MCF 10A (cell line): ENCODE measurements around the gene ZMYND8. TPM values are rescaled to one million over a fixed set of nuclear protein-coding genes. Genes with fewer than 3 reads are reported as not detected.

Experiments used
- BruUV-seq: library from RNA; stranded (reverse); fragments of 400-500 nt; replicated peaks from 2 replicates; lab custom pipeline; 2021; lab: Mats Ljungman, UMichigan
- CTCF ChIA-PET: fragments of 300-600 bp; sonication (Branson Sonifier 250); formaldehyde crosslinking; extraction: SDS; loops from one replicate; lab custom pipeline; 2021; ENCODE audit warnings: antibody characterized with exemption, inconsistent platforms; lab: Yijun Ruan, JAX
- POLR2A ChIA-PET: fragments of 300-600, 350-650 bp; sonication (Branson Sonifier 250); formaldehyde crosslinking; extraction: SDS; loops from one replicate; lab custom pipeline; 2020; ENCODE audit warnings: antibody characterized with exemption, inconsistent platforms; lab: Yijun Ruan, JAX
- DNase-seq: peaks from one replicate; pipeline ENCODE4 v3.0.0-alpha.2; 2018; ENCODE audit not compliant: unreplicated experiment
- H3K27ac Mint-ChIP-seq: one replicate; pipeline ENCODE4 v1.8.0; 2022; ENCODE audit warnings: mild to moderate bottlenecking, low read depth, mixed read lengths; ENCODE audit not compliant: unreplicated experiment
- H3K27me3 Mint-ChIP-seq: one replicate; pipeline ENCODE4 v1.8.0; 2022; ENCODE audit warnings: mixed read lengths; ENCODE audit not compliant: insufficient read depth, unreplicated experiment
- H3K36me3 Mint-ChIP-seq: one replicate; pipeline ENCODE4 v1.8.0; 2022; ENCODE audit warnings: mild to moderate bottlenecking, moderate library complexity, mixed read lengths; ENCODE audit not compliant: insufficient read depth, unreplicated experiment
- H3K4me1 Mint-ChIP-seq: one replicate; pipeline ENCODE4 v1.8.0; 2022; ENCODE audit warnings: mixed read lengths; ENCODE audit not compliant: insufficient read depth, unreplicated experiment
- H3K4me3 Mint-ChIP-seq: one replicate; pipeline ENCODE4 v1.8.0; 2022; ENCODE audit warnings: mild to moderate bottlenecking, moderate library complexity, mixed read lengths; ENCODE audit not compliant: unreplicated experiment
- H3K9me3 Mint-ChIP-seq: one replicate; pipeline ENCODE4 v1.8.0; 2022; ENCODE audit warnings: mixed read lengths; ENCODE audit not compliant: unreplicated experiment
- intact Hi-C: fragments of 100-400 bp; cut with micrococcal nuclease; formaldehyde crosslinking; loops from 2 replicates; pipeline ENCODE4 v1.14.1; 2022
- total RNA-seq: library from RNA; stranded (reverse); gene quantifications from 2 replicates; pipeline ENCODE4 v1.2.3, GENCODE V29; 2022
- TF ChIP-seq, protein P1 (sequence below): fragments of 200-600 bp; IDR thresholded peaks from one replicate; pipeline ENCODE4 v1.8.0; 2022; ENCODE audit warnings: antibody characterized with exemption, mild to moderate bottlenecking; ENCODE audit not compliant: unreplicated experiment

ZMYND8 gene
- total RNA-seq, 1 experiment from 2014 or later: 127 TPM

DNA sequence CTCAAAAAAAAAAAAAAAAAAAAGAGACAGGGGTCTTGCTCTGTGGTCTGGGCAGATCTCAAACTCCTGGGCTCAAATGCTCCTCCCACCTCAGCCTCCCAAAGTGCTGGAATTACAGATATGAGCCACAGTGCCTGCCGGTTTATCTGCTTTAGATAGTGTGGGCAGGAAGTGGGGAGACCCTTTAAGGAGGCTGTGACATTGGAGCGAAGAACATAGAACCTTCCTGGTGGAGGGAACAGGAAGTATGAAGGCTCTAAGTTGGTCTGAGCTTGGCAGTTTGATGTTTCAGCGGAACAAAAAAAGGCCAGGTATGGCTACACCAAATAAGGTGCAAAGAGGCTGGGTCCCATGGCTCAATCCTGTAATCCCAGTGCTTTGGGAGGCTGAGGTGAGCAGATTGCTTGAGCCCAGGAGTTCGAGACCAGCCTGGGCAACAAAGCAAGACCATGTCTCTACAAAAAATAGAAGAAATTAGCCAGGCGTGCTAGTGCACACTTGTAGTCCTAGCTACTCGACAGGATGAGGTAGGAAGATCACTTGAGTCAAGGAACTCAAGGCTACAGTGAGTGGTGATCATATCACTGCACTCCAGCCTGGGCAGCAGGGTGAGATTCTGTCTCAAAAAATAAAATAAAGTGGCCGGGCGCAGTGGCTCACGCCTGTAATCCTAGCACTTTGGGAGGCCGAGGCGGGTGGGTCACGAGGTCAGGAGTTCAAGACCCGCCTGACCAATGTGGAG is 8.7 kb upstream of the ZMYND8 start:
- Mint-ChIP-seq H3K4me3 (no peak overlapping the region), H3K36me3 (no peaks in the 10 kb centered on the region), H3K27me3 (no peaks in the 10 kb centered on the region), H3K4me1 (peaks cover 24% of the 10 kb centered on the region), H3K9me3 (no peaks in the 10 kb centered on the region), H3K27ac (no peak overlapping the region)
- intact Hi-C loops: no loop called here
- no peak for DNase-seq
- no TSS peak for BruUV-seq
- CTCF ChIA-PET: interaction anchor here (1.0 to 3.6 kb wide), 2 partner anchors 19 to 92 kb away, joined by 7 to 16 read pairs; no protein-coding TSS in a partner anchor
- TF ChIP-seq, protein P1, sequence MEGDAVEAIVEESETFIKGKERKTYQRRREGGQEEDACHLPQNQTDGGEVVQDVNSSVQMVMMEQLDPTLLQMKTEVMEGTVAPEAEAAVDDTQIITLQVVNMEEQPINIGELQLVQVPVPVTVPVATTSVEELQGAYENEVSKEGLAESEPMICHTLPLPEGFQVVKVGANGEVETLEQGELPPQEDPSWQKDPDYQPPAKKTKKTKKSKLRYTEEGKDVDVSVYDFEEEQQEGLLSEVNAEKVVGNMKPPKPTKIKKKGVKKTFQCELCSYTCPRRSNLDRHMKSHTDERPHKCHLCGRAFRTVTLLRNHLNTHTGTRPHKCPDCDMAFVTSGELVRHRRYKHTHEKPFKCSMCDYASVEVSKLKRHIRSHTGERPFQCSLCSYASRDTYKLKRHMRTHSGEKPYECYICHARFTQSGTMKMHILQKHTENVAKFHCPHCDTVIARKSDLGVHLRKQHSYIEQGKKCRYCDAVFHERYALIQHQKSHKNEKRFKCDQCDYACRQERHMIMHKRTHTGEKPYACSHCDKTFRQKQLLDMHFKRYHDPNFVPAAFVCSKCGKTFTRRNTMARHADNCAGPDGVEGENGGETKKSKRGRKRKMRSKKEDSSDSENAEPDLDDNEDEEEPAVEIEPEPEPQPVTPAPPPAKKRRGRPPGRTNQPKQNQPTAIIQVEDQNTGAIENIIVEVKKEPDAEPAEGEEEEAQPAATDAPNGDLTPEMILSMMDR: no peak
- POLR2A ChIA-PET: interaction anchor here (0.7 to 1.5 kb wide), 3 partner anchors 12 to 48 kb away, joined by 3 to 6 read pairs (median 3); no protein-coding TSS in a partner anchor

DNA sequence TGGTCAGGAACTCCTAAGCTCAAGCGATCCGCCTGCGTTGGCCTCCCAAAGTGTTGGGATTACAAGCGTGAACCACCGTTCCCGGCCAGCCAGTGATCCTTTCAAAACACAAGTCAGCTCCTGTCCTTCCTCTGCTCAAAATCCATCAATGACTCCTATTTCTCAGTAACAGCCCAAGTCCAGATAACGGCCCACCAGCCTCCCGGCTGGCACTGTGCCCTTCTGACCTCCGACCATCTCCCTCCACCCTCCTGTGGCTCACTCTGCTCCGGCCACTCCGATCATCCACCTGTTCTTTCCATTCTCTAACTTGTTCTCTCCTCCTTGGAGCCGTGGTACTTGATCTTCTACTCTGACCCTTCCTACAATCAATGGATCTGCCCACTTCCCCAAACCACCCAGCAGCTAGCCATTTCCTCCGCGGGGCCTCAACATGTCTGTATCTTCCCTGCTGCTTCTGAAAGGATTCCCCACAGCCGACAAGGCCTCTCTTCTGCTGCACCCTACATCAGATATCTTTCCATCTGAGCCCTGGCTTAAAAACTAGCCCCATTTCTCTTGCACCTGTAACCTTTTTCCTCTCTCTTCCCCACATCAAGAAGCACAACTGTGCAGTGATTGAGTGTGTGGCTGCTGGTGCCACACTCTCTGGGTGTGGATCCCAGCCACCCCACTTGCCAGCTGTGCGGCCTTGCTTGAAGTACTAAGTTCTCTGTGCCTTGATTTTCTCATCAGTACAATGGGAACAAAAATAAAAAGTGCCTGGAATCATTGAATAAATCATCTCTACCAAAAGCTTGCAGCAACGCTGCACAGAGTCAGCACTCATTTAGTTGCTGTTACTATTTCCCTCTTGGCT is 6.1 kb upstream of the ZMYND8 start:
- no peak for DNase-seq
- POLR2A ChIA-PET: interaction anchor here (1.3 to 19.8 kb wide), 6 partner anchors 11 to 93 kb away, joined by 3 to 1977 read pairs (median 238); no protein-coding TSS in a partner anchor
- Mint-ChIP-seq H3K36me3 (no peaks in the 10 kb centered on the region), H3K4me3 (no peak overlapping the region), H3K4me1 (peaks cover 47% of the 10 kb centered on the region), H3K9me3 (no peaks in the 10 kb centered on the region), H3K27me3 (no peaks in the 10 kb centered on the region), H3K27ac (peak overlapping the region; percentile 66)
- intact Hi-C loops: no loop called here
- TF ChIP-seq, protein P1: no peak
- CTCF ChIA-PET: interaction anchor here (0.6 to 6.5 kb wide), 9 partner anchors 10 to 297 kb away, joined by 3 to 82 read pairs (median 3); no protein-coding TSS in a partner anchor
- BruUV-seq: no TSS peak

DNA sequence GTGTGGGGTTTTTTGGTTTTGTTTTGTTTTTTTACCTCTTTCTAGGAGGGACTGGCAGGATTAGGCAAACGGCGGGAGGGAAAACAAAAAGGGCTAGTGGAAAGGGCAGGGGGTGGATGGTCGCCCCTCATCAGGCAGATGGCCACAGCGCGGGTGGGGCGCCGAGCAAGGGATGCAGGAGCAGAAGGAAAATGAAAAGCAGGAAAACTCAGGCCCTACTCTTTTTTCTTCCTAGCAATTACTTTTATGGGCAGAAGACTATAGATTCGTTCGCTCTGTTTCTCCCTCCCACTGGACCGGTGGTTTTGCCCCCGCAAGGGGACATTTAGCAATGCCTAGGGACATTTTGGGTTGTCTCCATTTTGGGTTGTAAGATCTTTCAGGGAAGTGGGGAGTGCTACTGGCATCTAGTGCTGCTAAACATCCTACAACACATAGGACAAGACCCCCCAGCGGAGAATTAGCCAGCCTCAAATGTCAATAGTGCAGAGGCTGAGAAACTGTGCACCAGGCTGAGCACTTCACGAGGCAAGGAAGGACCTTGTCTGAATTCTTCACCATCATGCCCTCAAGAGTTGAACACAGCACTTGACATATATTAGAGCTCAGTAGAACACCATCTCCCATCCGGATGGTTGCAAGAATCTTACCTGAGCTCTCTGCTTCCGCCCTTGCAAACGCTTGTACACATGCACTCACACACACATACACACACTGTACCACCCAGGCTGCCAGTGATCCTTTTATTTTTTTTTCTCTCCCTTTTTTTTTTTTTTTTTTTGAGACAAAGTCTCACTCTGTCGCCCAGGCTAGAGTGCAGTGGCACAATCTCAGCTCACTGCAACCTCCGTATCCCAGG is 4.8 kb upstream of the ZMYND8 start:
- POLR2A ChIA-PET: interaction anchor here (0.7 to 19.8 kb wide), 30 partner anchors 12 to 1919 kb away, joined by 3 to 1977 read pairs (median 6); partner anchors contain the start of genes NCOA3 and TP53RK
- Mint-ChIP-seq H3K4me1 (peaks cover 54% of the 10 kb centered on the region), H3K9me3 (no peaks in the 10 kb centered on the region), H3K27me3 (no peaks in the 10 kb centered on the region), H3K4me3 (peak overlapping the region; percentile 73), H3K27ac (no peak overlapping the region), H3K36me3 (no peaks in the 10 kb centered on the region)
- CTCF ChIA-PET: interaction anchor here (0.6 to 6.5 kb wide), 14 partner anchors 10 to 658 kb away, joined by 3 to 82 read pairs (median 4); no protein-coding TSS in a partner anchor
- DNase-seq: no peak
- BruUV-seq: no TSS peak
- intact Hi-C loops: no loop called here
- TF ChIP-seq, protein P1: no peak
